Activated T-cell treated with anti-CD3 and anti-CD28 coated beads for 4 hours (primary cell): ENCODE measurements around the gene CEP170.
"Not testable (repeated sequence)": the region's sequence is repeated elsewhere in the genome, so short reads cannot be mapped to it uniquely, and the experiment has no call there.

Source experiments
- DNase-seq: peaks from one replicate; pipeline ENCODE4 v3.0.0-alpha.2; 2020

CEP170 gene

GRCh38 chr1:243230914-243231313 lies 24.2 kb downstream of the CEP170 start:
- DNase-seq, result no peak

GRCh38 chr1:243229526-243229925 lies 25.6 kb downstream of the CEP170 start:
- DNase-seq, result no peak

GRCh38 chr1:243227622-243228021 lies 27.5 kb downstream of the CEP170 start:
- DNase-seq, result no peak

GRCh38 chr1:243218059-243218458 lies 37.0 kb downstream of the CEP170 start:
- no peak for DNase-seq

GRCh38 chr1:243217349-243217748 lies 37.7 kb downstream of the CEP170 start:
- DNase-seq, result no peak

- DNase-seq, result no peak
Observed at GRCh38 chr1:243216741-243217140, 38.3 kb downstream of the CEP170 start.

- not testable (repeated sequence) for DNase-seq
Observed at GRCh38 chr1:243215276-243215875, 39.7 kb downstream of the CEP170 start.

GRCh38 chr1:243213045-243213787 lies 41.9 kb downstream of the CEP170 start:
- DNase-seq, result no peak

GRCh38 chr1:243211984-243212383 lies 43.1 kb downstream of the CEP170 start:
- DNase-seq, result not testable (repeated sequence)

GRCh38 chr1:243205026-243205501 lies 50.0 kb downstream of the CEP170 start:
- not testable (repeated sequence) for DNase-seq

- DNase-seq, result not testable (repeated sequence)
Observed at GRCh38 chr1:243204336-243204735, 50.7 kb downstream of the CEP170 start.

- not testable (repeated sequence) for DNase-seq
Observed at GRCh38 chr1:243203196-243203595, 51.9 kb downstream of the CEP170 start.

GRCh38 chr1:243201316-243201715 lies 53.8 kb downstream of the CEP170 start:
- DNase-seq, result not testable (repeated sequence)

GRCh38 chr1:243197524-243197923 lies 57.6 kb downstream of the CEP170 start:
- not testable (repeated sequence) for DNase-seq

GRCh38 chr1:243193330-243193729 lies 61.8 kb downstream of the CEP170 start:
- not testable (repeated sequence) for DNase-seq

- not testable (repeated sequence) for DNase-seq
Observed at GRCh38 chr1:243186201-243186995, 68.7 kb downstream of the CEP170 start.

GRCh38 chr1:243184787-243185186 lies 70.3 kb downstream of the CEP170 start:
- not testable (repeated sequence) for DNase-seq

GRCh38 chr1:243183661-243184060 lies 71.4 kb downstream of the CEP170 start:
- not testable (repeated sequence) for DNase-seq

- not testable (repeated sequence) for DNase-seq
Observed at GRCh38 chr1:243183176-243183575, 71.9 kb downstream of the CEP170 start.

- no peak for DNase-seq
Observed at GRCh38 chr1:243179720-243180119, 75.4 kb downstream of the CEP170 start.

GRCh38 chr1:243177792-243178191 lies 77.3 kb downstream of the CEP170 start:
- not testable (repeated sequence) for DNase-seq

- not testable (repeated sequence) for DNase-seq
Observed at GRCh38 chr1:243173758-243174369, 81.2 kb downstream of the CEP170 start.

- not testable (repeated sequence) for DNase-seq
Observed at GRCh38 chr1:243164911-243165310, 90.2 kb downstream of the CEP170 start.
